GM18511 (cell line): ENCODE measurements around the gene MMP11.

Experiments used
- ATAC-seq: cut with Tn5 transposase; IDR thresholded peaks from one replicate; pipeline ENCODE4 v1.9.1; 2021; ENCODE audit warnings: mild to moderate bottlenecking, moderate library complexity; ENCODE audit not compliant: unreplicated experiment

Gene MMP11

GRCh38 chr22:23827351-23827995, 54.8 kb downstream of the MMP11 start:
- no peak for ATAC-seq

GRCh38 chr22:23828800-23829680, 56.4 kb downstream of the MMP11 start:
- no peak for ATAC-seq

GRCh38 chr22:23829845-23830372, 57.3 kb downstream of the MMP11 start:
- no peak for ATAC-seq

- no peak for ATAC-seq
Observed at GRCh38 chr22:23831261-23831660, 58.6 kb downstream of the MMP11 start.

GRCh38 chr22:23831781-23832180, 59.1 kb downstream of the MMP11 start:
- ATAC-seq, result no peak

GRCh38 chr22:23832226-23833016, 59.8 kb downstream of the MMP11 start:
- ATAC-seq, result no peak

- no peak for ATAC-seq
Observed at GRCh38 chr22:23833017-23833751, 60.5 kb downstream of the MMP11 start.
